ENCODE data around the gene CYB5B.

CYB5B gene

GRCh38 chr16:69463876-69464275, 39.5 kb downstream of the CYB5B start:
- Histone ChIP-seq H3K9me3 (no peaks in the 10 kb centered on the region), H3K4me1 (ENCODE audit: control insufficient read depth in 1 of 2, insufficient read depth in 1 of 2, low read depth in 1 of 2, low read length in 1 of 2) (no peaks in the 10 kb centered on the region), H3K4me3 (ENCODE audit: low read depth in 1 of 2, low read length in 1 of 2) (no peak overlapping the region), H3K36me3 (peaks cover 4% of the 10 kb centered on the region), H3K27me3 (peaks cover 24% of the 10 kb centered on the region), H3K27ac (no peak overlapping the region)
- TF ChIP-seq, protein P1, sequence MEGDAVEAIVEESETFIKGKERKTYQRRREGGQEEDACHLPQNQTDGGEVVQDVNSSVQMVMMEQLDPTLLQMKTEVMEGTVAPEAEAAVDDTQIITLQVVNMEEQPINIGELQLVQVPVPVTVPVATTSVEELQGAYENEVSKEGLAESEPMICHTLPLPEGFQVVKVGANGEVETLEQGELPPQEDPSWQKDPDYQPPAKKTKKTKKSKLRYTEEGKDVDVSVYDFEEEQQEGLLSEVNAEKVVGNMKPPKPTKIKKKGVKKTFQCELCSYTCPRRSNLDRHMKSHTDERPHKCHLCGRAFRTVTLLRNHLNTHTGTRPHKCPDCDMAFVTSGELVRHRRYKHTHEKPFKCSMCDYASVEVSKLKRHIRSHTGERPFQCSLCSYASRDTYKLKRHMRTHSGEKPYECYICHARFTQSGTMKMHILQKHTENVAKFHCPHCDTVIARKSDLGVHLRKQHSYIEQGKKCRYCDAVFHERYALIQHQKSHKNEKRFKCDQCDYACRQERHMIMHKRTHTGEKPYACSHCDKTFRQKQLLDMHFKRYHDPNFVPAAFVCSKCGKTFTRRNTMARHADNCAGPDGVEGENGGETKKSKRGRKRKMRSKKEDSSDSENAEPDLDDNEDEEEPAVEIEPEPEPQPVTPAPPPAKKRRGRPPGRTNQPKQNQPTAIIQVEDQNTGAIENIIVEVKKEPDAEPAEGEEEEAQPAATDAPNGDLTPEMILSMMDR (IDR thresholded peaks at IDR 0.05), result no peak

- H3K4me1 ChIP-seq (ENCODE audit: control insufficient read depth in 1 of 2, insufficient read depth in 1 of 2, low read depth in 1 of 2, low read length in 1 of 2), result peaks cover 7% of the 10 kb centered on the region in 2 experiments
- peaks cover 26% of the 10 kb centered on the region for H3K27me3 ChIP-seq
- no peaks in the 10 kb centered on the region for H3K9me3 ChIP-seq
- peaks cover 4% of the 10 kb centered on the region for H3K36me3 ChIP-seq
- TF ChIP-seq, protein P1 (IDR thresholded peaks at IDR 0.05), result no peak
- H3K4me3 ChIP-seq (ENCODE audit: low read depth in 1 of 2, low read length in 1 of 2), result no peak overlapping the region
- no peak overlapping the region for H3K27ac ChIP-seq
These were observed 40.8 kb downstream of the CYB5B start for GRCh38 chr16:69465083-69465721.

- H3K9me3 ChIP-seq, result no peaks in the 10 kb centered on the region
- TF ChIP-seq, protein P1 (IDR thresholded peaks at IDR 0.05), result no peak
- H3K36me3 ChIP-seq, result peaks cover 4% of the 10 kb centered on the region
- H3K4me1 ChIP-seq (ENCODE audit: control insufficient read depth in 1 of 2, insufficient read depth in 1 of 2, low read depth in 1 of 2, low read length in 1 of 2), result peaks cover 7 to 8% of the 10 kb centered on the region in 2 experiments
- H3K27me3 ChIP-seq, result peaks cover 28% of the 10 kb centered on the region
- no peak overlapping the region for H3K27ac ChIP-seq
- H3K4me3 ChIP-seq (ENCODE audit: low read depth in 1 of 2, low read length in 1 of 2), result no peak overlapping the region
These were observed 41.5 kb downstream of the CYB5B start for GRCh38 chr16:69465881-69466280.

- H3K27me3 ChIP-seq, result peaks cover 35% of the 10 kb centered on the region
These were observed 42.1 kb downstream of the CYB5B start for GRCh38 chr16:69466547-69466946.

DNA sequence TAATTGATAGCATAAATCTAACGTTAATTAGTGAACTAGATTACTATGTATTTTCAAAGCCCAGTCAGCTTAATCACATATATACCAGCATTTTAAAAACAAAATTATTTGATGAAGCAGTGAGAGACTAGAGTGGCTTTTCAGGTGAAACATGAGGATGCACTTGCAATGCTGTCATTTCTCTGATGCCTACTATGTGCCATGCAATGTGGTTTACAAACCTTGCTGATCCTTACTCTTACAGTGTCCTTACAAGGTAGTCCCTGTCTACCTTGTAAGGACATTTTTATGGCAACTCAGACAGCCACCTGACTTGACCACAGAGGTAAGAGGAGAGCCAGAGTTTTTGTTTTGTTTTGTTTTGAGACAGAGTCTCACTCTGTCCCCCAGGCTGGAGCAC, 42.7 kb downstream of the CYB5B start:
- TF ChIP-seq, protein P1 (IDR thresholded peaks at IDR 0.05), result no peak
- no peak overlapping the region for H3K27ac ChIP-seq
- peaks cover 7 to 8% of the 10 kb centered on the region in 2 experiments for H3K4me1 ChIP-seq (ENCODE audit: control insufficient read depth in 1 of 2, insufficient read depth in 1 of 2, low read depth in 1 of 2, low read length in 1 of 2)
- H3K27me3 ChIP-seq, result peaks cover 40% of the 10 kb centered on the region
- no peaks in the 10 kb centered on the region for H3K9me3 ChIP-seq
- H3K36me3 ChIP-seq, result peaks cover 4% of the 10 kb centered on the region
- no peak overlapping the region for H3K4me3 ChIP-seq (ENCODE audit: low read depth in 1 of 2, low read length in 1 of 2)

More at GRCh38 chr16:69466547-69466946, 42.1 kb downstream of the CYB5B start:
- no peak overlapping the region for H3K4me3 ChIP-seq (ENCODE audit: low read depth in 1 of 2, low read length in 1 of 2)
- peaks cover 7 to 8% of the 10 kb centered on the region in 2 experiments for H3K4me1 ChIP-seq (ENCODE audit: control insufficient read depth in 1 of 2, insufficient read depth in 1 of 2, low read depth in 1 of 2, low read length in 1 of 2)
- TF ChIP-seq, protein P1 (IDR thresholded peaks at IDR 0.05), result no peak
- H3K36me3 ChIP-seq, result peaks cover 4% of the 10 kb centered on the region
- H3K27ac ChIP-seq, result no peak overlapping the region
- no peaks in the 10 kb centered on the region for H3K9me3 ChIP-seq
